GM18508 (cell line): ENCODE results near the gene LCE2A.
"Not testable (repeated sequence)": the region's sequence is repeated elsewhere in the genome, so short reads cannot be mapped to it uniquely, and the experiment has no call there.

Experiments
- ATAC-seq: cut with Tn5 transposase; IDR thresholded peaks from one replicate; pipeline ENCODE4 v1.9.1; 2021; ENCODE audit warnings: moderate number of reproducible peaks; ENCODE audit not compliant: insufficient read depth, unreplicated experiment

Gene LCE2A, protein sequence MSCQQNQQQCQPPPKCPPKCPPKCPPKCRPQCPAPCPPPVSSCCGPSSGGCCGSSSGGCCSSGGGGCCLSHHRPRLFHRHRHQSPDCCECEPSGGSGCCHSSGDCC

DNA sequence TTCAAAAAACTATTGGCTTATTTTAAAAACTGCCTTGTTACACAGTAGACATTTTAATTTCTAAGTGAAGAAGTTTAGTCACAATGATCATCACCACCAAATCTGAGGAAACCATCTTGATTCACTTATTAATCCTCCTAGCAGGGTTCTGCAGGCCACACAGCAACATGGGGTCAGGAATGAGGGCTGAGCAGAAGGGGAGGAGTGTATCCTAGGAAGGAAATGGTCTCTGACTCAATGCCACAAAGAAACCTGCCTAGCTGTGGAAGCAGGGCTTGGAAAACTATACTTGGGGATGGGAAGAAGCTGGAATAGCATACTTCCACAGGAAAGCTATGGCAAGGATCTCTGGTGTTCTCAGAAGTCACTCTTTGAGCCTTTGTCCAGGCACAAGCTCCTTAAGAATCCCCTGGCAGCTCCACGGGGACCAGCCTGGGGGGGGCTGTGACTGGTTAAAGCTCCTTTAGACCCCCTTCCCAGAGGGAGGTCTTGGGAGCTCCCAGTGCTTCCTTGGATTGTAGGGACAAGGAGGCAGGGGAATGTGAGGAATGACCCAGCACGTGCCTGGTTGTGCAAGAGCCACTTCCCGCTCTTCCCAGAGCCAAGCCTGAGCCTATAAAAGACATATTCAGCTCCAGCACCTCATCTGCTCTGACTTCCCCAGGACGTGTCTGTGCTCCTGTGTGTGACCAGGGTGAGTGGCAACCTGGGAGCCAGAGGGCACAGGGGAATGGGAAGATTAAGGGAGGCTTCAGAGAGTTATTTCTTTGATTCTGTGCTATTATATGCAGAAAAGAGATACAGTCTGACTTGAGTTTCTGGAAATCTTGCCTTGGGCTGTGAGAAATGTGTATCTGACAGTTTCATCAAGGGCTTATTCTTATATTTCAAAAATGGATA is at the start of gene LCE2A:
LCE2A (plus strand) TSS at position 645 of the 900 bp plus-strand sequence. CDS start 557 bp downstream, outside the sequence.
- ATAC-seq = no peak

DNA sequence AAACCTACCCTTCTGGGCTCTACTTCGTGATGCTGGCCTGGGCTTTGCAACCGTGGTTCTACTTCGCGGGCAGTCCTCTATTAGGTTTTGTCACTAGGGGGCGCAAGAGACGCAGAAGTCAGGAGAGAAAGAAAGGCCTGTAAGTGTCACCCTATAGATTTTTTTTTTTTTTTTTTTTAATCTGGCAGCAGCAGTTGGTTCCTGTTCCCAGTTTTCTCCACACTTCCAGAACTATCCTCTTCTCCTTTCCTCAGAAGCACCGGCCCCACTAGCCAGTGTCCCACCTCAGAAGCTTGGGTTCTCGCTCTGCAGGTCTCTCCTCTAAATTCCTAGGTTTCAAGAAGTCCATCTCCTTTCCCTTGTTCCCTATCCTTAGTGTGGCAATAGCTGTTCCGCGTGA is 44.0 kb upstream of the LCE2A start:
- ATAC-seq = no peak

DNA sequence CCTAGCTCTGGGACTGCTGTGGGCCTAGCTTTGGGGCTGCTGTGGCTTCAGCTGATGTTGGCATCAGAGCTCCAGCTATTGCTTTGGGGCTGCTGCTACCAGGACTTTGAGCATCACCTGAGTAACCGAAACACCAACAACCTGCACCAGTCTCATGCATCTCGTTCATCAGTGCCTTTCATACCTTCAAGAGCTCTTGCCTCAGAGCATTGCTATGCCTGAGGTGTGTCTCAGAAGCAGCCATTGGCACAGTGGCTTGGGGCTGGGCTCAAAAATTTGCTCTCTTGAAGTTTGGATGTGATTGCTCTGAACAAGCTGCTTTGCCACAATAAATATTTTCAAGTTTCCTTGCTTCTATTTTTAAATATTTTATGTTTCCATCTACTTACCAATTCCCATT is 41.7 kb upstream of the LCE2A start:
- no peak for ATAC-seq

DNA sequence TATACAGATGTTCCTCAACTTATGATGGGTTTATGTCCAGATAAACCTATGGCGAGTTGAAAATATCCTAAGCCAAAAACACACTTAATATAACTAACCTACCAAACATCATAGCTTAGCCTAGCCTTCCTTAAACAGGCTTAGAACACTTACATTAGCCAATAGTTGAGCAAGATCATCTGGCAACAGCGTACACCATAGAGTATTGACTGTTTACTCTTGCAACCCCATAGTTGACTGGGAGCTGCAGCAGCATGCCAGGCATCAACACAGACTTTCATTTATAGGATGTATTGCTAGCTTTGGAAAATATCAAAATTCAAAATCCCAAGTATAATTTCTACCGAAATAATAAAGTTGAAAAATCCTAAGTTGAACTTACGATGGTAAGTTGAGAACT is 40.5 kb upstream of the LCE2A start:
- no peak for ATAC-seq

DNA sequence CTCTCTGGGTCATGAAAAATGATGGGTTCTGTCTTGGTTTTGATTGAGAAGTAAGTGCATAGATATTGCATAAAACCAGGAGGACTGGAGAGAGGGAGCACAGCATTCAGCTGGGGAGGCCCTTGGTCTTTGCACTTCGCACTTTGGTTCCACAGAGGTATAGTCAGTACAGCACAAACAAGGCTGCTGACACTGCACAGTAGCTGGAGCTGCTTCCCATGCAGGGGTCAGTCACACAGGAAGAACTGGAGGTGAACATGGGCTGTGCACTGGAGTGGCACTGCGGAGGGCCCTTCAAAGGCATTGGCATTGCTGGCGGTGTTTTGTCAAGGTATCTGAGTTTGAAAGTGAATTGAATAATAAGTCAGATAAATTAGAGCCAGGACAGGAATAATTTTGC is 39.5 kb upstream of the LCE2A start:
- no peak for ATAC-seq

DNA sequence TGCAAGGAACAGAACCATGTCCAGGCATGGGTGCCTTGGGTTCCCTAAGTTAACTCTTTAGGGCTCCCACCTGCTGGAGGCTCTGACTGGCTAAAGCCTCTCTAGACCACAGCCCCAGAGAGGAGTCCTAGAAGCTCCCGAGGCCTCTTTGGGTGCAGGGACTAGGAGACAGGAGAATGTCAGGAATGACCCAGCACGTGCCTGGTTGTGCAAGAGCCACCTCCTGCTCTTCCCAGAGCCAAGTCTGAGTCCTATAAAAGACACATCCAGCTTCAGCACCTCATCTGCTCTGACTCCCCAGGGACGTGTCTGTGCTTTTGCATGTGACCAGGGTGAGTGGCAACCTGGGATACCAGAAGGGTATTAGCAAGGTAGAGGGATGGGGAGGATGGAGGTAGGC is 35.0 kb upstream of the LCE2A start, which contains the start of gene LCE2D:
LCE2D (plus strand) TSS at position 283 of the 400 bp plus-strand sequence. CDS start 726 bp downstream, outside the sequence.
- no peak for ATAC-seq

DNA sequence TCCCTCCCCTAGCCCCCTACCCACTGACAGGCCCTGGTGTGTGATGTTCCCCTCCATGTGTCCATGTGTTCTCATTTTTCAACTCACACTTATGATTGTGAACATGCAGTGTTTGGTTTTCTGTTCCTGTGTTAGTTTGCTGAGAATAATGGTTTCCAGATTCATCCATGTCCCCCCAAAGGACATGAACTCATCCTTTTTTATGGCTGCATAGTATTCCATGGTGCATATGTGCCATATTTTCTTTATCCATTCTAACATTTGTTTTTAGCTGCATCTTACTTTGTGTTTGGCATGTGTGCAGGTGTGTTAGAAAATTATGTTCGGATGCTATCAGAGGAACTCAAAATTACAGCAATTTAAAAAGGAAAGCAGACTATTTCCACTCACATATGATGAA is 32.0 kb upstream of the LCE2A start:
- not testable (repeated sequence) for ATAC-seq

DNA sequence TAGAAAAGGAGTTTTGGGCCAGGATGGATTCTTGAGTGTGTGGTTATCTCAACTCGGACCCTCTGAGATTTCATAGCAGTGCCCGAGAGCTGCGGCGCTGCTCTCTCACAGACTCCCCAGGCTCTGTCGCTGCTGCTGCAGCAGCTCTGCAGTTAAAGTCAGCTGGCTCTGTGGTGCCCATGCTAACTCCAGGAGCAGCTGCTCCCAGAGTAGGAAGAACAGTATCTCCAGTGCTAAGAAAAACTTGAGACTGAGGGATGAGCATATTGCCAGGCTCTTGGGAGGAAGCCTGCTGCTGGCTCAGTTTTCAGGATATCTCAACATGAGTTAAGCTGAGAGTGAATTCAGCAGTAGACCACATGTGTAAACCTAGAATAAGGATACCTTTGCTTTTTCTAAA is 30.5 kb upstream of the LCE2A start:
- ATAC-seq = no peak

DNA sequence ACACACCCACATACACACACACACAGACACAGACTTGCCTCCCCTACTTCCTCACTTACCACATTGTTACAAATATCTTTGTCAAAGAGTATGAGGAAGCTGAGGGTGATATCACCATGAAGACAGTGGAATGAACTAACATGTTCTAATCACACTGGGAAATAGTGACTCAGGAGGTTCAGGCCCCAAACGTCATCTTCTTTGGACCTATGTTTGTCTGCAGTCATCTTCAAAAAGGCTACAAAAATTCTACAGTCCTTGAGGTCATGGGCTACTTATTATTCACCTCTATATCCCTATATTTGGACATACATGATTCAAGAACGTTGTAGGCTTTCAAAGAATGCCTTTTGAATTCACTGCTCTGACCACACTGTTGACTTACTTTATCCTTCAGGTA is 25.1 kb upstream of the LCE2A start:
- ATAC-seq = no peak

DNA sequence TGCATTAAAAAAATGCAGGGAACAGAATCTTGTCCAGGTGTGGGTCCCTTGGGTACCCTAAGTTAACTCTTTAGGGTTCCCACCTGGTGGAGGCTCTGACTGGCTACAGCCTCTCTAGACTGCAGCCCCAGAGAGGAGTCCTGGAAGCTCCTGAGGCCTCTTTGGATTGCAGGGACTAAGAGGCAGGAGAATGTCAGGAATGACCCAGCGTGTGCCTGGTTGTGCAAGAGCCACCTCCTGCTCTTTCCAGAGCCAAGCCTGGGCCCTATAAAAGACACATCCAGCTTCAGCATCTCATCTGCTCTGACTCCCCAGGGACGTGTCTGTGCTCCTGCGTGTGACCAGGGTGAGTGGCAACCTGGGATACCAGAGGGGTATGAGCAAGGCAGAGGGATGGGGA is 23.2 kb upstream of the LCE2A start, which contains the start of gene LCE2C:
LCE2C (plus strand) TSS at position 297 of the 400 bp plus-strand sequence. CDS start 737 bp downstream, outside the sequence.
- not testable (repeated sequence) for ATAC-seq

DNA sequence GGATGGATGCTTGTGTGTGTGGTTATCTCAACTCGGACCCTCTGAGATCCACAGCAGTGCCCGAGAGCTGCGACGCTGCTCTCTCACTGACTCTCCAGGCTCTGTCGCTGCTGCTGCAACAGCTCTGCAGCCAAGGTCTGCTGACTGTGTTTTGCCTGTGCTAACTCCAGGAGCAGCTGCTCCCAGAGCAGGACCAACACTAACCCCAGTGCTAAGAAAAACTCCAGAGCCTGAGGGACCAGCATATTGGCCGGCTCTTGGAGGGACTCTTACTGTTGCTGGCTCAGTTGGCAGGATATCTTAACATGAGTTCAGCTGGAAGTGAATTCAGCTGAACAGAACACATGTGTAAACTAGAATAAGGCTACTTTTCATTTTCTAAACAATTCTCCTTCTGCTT is 18.7 kb upstream of the LCE2A start:
- ATAC-seq = no peak

DNA sequence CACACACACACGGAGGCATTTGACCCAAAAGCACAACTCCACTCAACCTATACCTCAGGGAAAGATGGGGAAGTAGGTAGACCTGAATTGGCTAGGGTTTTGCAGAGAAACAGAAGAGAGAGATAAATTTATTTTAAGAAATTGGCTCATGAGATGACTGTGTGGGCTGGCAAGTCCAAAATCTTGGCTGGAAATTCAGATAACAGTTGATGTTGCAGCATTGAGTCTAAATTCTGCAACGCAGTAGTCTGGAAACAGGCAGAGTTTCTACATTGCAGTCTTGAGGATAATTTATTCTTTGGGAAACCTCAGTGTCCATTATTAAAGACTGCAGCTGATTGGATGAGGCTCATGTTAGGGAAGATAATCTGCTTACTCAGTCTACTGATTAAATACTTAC is 16.5 kb upstream of the LCE2A start:
- no peak for ATAC-seq

DNA sequence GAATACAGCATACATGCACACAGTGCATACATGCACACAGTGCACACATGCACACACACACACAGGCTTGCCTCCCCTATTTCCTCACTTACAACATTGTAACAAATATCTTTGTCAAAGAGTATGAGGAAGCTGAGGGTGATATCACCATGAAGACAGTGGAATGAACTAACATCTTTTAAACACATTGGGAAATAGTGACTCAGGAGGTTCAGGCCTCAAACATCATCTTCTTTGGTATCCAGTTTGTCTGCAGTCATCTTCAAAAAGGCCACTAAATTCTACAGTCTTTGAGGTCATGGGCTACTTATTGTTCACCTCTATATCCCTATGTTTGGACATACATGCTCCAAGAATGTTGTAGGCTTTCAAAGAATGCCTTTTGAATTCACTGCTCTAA is 14.3 kb upstream of the LCE2A start:
- no peak for ATAC-seq

DNA sequence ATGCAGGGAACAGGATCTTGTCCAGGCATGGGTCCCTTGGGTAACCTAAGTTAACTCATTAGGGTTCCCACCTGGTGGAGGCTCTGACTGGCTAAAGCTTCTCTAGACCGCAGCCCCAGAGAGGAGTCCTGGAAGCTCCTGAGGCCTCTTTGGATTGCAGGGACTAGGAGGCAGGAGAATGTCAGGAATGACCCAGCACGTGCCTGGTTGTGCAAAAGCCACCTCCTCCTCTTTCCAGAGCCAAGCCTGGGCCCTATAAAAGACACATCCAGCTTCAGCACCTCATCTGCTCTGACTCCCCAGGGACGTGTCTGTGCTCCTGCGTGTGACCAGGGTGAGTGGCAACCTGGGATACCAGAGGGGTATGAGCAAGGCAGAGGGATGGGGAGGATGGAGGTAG is 12.3 kb upstream of the LCE2A start, which contains the start of gene LCE2B:
LCE2B (plus strand) TSS at position 301 of the 400 bp plus-strand sequence. CDS start 721 bp downstream, outside the sequence.
- ATAC-seq = not testable (repeated sequence)

DNA sequence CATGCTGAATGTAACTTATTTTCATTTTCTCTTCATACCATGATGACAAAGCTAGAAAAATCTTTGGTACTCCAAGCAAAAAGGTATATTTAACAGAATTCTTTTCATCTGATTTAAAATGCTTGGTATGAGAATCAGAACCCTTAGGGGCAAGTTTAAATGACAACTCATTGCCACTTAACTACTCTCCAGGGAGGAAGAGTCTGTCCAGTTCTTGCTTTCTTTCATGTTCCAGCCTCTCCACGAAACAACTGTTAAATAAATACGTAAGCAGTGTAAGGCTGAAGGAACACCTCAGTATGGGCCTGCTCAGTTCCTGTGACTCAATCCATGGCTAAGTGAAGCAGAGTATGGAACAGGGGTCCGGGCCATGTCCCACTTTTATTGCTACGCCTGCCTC is 1.6 kb downstream of the LCE2A start:
- ATAC-seq = no peak

DNA sequence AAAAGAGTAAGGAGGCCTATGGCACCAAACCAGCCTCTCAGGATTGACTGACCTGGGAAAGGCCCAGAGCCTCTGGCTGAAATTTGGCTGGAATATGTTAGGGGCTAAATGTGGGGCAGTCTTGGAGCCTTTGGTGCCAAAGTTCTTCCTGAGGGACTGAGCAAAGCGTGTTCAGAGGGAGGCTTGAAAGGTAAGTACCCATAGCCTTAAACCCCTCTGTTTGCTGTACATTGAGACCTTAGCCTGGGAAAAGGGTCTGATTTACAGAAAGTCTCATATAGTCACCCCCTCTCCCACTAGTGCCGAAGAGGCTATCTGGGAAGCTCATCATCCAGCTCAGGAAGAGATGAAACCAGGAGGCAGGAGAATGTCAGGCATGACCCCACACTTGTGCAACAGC is 9.7 kb downstream of the LCE2A start, which contains the start of gene LCE4A:
LCE4A (plus strand) TSS at position 301 of the 400 bp plus-strand sequence. CDS start 916 bp downstream, outside the sequence.
- no peak for ATAC-seq

DNA sequence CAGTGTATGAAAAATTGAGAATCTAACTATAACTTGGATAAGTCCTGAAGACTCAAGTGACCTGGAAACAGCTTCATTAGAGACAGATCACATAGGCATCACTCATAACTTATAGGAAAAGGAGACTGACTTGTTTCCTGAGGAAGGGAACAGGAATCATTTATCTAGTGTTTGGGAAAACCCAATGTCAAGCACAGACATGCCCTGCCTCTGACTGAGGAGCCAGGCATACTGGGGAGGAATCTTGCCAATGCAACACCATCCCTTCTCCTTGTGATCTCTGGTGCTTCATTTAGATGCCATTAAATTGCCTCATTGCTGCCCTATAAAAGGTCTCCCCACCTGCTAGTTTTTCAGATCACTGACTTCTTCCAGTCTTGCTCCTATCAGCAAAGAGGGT is 20.1 kb downstream of the LCE2A start:
- no peak for ATAC-seq

DNA sequence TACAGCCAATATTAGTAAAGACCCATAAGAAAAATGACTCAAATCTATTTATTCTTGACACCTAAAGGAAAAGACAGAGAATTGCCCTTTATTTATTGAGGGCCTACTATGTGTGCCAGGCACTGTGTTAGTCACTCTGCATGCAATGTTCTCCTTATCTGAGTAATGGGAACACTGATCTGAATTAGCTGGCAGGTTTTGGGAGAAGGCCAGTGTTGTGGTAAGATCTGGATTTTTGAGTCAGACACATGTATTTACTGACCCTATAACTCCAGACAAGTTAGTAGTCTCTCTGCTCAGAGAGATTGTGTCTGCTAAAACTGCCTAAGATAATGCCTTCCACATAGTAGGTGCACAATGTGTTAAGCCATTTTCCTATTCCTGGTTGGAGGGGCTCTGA is 27.1 kb downstream of the LCE2A start:
- no peak for ATAC-seq

DNA sequence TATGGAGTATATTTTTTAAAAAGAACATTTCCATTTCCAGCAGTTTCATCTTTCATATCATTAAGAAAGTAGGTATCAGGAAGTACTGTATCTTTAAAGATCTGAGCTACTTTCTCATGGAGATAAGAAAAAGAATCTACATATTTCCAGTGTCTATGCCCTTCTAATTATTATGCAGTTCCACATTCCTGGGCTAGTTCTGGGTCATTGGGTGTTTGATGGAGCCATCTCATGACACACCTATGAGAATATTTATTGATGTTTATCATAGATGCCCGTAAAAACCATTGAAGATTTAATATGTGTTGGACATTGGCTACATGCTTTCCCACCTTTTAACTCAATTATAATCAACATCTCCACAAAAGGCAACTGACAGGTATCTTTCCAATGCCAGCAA is 30.8 kb downstream of the LCE2A start:
- ATAC-seq = no peak

DNA sequence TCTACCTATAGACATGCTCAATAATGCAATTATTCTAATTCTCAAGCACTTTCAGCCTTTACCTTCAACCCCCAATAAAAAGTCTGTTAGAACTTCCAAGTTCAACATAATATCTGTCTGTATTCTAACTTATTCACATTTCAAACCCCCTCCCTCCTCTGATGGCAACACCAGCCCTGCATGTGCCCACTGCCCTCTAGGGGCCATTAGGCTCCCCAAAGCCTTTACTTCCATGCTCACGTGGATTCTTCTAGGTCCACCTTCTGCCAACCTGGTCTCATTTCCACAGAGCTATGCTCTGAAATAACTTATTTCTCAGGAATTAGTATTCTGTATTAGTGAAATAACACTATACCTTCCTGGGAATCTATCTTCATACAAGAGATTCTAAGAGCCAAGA is 37.5 kb downstream of the LCE2A start:
- no peak for ATAC-seq

DNA sequence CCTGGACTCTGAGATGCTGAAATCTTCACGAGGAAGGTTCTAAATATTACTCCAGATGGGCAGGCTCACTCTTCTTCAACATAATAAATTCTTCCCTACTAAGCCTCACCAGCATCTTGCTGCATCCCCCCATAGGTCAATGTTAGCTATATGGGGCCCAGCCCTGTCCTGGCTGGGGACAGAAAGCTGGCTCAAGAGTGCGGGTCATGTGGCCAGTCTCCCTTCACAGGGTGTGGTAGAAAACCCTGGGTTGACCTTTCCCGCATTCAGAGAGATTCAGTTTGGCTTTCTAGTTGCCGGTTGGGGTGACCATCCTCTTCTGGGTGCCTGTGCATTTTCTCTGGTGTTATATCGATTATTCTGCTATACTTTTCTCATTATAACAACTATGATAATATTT is 39.9 kb downstream of the LCE2A start:
- no peak for ATAC-seq
